ENCODE measurements around the gene MBLAC1. TPM values are rescaled to one million over a fixed set of nuclear protein-coding genes. Genes with fewer than 3 reads are reported as not detected.

Gene MBLAC1
- 1.9 TPM in 1 of 2 replicates, not detected in the other for total RNA-seq (2014; rRNA removed; shearing (Covaris generic); ENCODE audit: low replicate concordance)

GRCh38 chr7:100126931-100127865, at the start of gene MBLAC1:
Gene MBLAC1, plus strand, starts transcription at chr7:100126967. Its CDS starts 429 bp downstream, at chr7:100127396.
- Histone ChIP-seq H3K27me3 (no peaks in the 10 kb centered on the region), H3K4me3 (peak within 1 kb of the TSS; percentile 84), H3K9me3 (no peaks in the 10 kb centered on the region), H3K36me3 (no peaks in the 10 kb centered on the region; the same call in 1 of the 2 replicates)
- DNase-seq = peak; percentile 81

GRCh38 chr7:100077205-100077604, 49.6 kb upstream of the MBLAC1 start:
- Histone ChIP-seq H3K4me3 (no peak overlapping the region), H3K27me3 (no peaks in the 10 kb centered on the region), H3K9me3 (no peaks in the 10 kb centered on the region; the same call in none of the 2 replicates), H3K36me3 (peaks cover 63% of the 10 kb centered on the region)
- no peak for DNase-seq

GRCh38 chr7:100079024-100079560, 47.7 kb upstream of the MBLAC1 start:
- Histone ChIP-seq H3K36me3 (peaks cover 45% of the 10 kb centered on the region), H3K4me3 (no peak overlapping the region), H3K9me3 (no peaks in the 10 kb centered on the region; the same call in 1 of the 2 replicates), H3K27me3 (no peaks in the 10 kb centered on the region)
- no peak for DNase-seq

GRCh38 chr7:100080907-100081534, 45.7 kb upstream of the MBLAC1 start:
- H3K27me3 ChIP-seq = no peaks in the 10 kb centered on the region
- peak overlapping the region; percentile 92 for H3K4me3 ChIP-seq
- no peaks in the 10 kb centered on the region; the same call in 1 of the 2 replicates for H3K9me3 ChIP-seq
- no peak for DNase-seq
- H3K36me3 ChIP-seq = peaks cover 29% of the 10 kb centered on the region

GRCh38 chr7:100081535-100082102, 45.1 kb upstream of the MBLAC1 start, which contains the start of gene ZNF3:
Gene ZNF3, minus strand, starts transcription at chr7:100081723. Its CDS starts 4,366 bp downstream, at chr7:100077357.
- peak; percentile 95 for DNase-seq
- Histone ChIP-seq H3K9me3 (no peaks in the 10 kb centered on the region; the same call in 1 of the 2 replicates), H3K27me3 (no peaks in the 10 kb centered on the region), H3K4me3 (peak within 1 kb of the TSS; percentile 92), H3K36me3 (peaks cover 25% of the 10 kb centered on the region)

GRCh38 chr7:100082978-100083377, 43.8 kb upstream of the MBLAC1 start:
- no peak for DNase-seq
- H3K4me3 ChIP-seq = no peak overlapping the region
- peaks cover 13% of the 10 kb centered on the region for H3K36me3 ChIP-seq
- H3K9me3 ChIP-seq = no peaks in the 10 kb centered on the region
- no peaks in the 10 kb centered on the region for H3K27me3 ChIP-seq

- DNase-seq = no peak
- H3K36me3 ChIP-seq = peaks cover 2% of the 10 kb centered on the region; the same call in 1 of the 2 replicates
- H3K27me3 ChIP-seq = no peaks in the 10 kb centered on the region
- H3K9me3 ChIP-seq = no peaks in the 10 kb centered on the region
- H3K4me3 ChIP-seq = no peak overlapping the region
Observed at GRCh38 chr7:100085515-100085914, 41.3 kb upstream of the MBLAC1 start.

GRCh38 chr7:100087055-100087750, 39.6 kb upstream of the MBLAC1 start:
- Histone ChIP-seq H3K36me3 (peaks cover 17% of the 10 kb centered on the region), H3K9me3 (no peaks in the 10 kb centered on the region), H3K4me3 (no peak overlapping the region), H3K27me3 (no peaks in the 10 kb centered on the region)
- peak; percentile 61 for DNase-seq

GRCh38 chr7:100088095-100088620, 38.6 kb upstream of the MBLAC1 start:
- Histone ChIP-seq H3K36me3 (peaks cover 27% of the 10 kb centered on the region), H3K27me3 (no peaks in the 10 kb centered on the region), H3K4me3 (peak overlapping the region; percentile 61), H3K9me3 (no peaks in the 10 kb centered on the region)
- no peak for DNase-seq

GRCh38 chr7:100088621-100089457, 37.9 kb upstream of the MBLAC1 start, which contains the start of gene COPS6:
Gene COPS6, plus strand, starts transcription at chr7:100088969. Its CDS starts 22 bp downstream, at chr7:100088991.
- Histone ChIP-seq H3K4me3 (peak within 1 kb of the TSS; percentile 61), H3K36me3 (peaks cover 27% of the 10 kb centered on the region), H3K27me3 (no peaks in the 10 kb centered on the region), H3K9me3 (no peaks in the 10 kb centered on the region)
- DNase-seq = peak; percentile 81

GRCh38 chr7:100089458-100090196, 37.1 kb upstream of the MBLAC1 start:
- DNase-seq = peak; percentile 60

GRCh38 chr7:100090527-100091410, 36.0 kb upstream of the MBLAC1 start:
- no peaks in the 10 kb centered on the region for H3K27me3 ChIP-seq
- H3K9me3 ChIP-seq = no peaks in the 10 kb centered on the region
- H3K36me3 ChIP-seq = peaks cover 45% of the 10 kb centered on the region
- no peak overlapping the region for H3K4me3 ChIP-seq
- no peak for DNase-seq

More at GRCh38 chr7:100089458-100090196, 37.1 kb upstream of the MBLAC1 start:
- Histone ChIP-seq H3K27me3 (no peaks in the 10 kb centered on the region), H3K9me3 (no peaks in the 10 kb centered on the region), H3K36me3 (peaks cover 34% of the 10 kb centered on the region), H3K4me3 (peak overlapping the region; percentile 61)

GRCh38 chr7:100091411-100092181, 35.2 kb upstream of the MBLAC1 start:
- Histone ChIP-seq H3K36me3 (peaks cover 54% of the 10 kb centered on the region), H3K27me3 (no peaks in the 10 kb centered on the region), H3K9me3 (no peaks in the 10 kb centered on the region), H3K4me3 (no peak overlapping the region)
- DNase-seq = no peak

All from MG63 (cell line).